K562 (cell line): ENCODE measurements around the gene DPEP1. TPM values are rescaled to one million over a fixed set of nuclear protein-coding genes. Genes with fewer than 3 reads are reported as not detected.

Source experiments
- ATAC-seq: fragments of 200-7000 bp; cut with Tn5 transposase; 3 replicates; pipeline ENCODE4 v1.9.1; 2020; ENCODE audit warnings: moderate library complexity
- BruUV-seq: library from RNA; stranded (reverse); fragments of 400-500 nt; replicated peaks from 2 replicates; lab custom pipeline; 2021; lab: Mats Ljungman, UMichigan
- CTCF ChIA-PET: fragments of 300-600 bp; formaldehyde crosslinking; extraction: SDS; loops from one replicate; lab custom pipeline; 2021; ENCODE audit warnings: low intra/inter-chr PET ratio; lab: Yijun Ruan, JAX
- POLR2A ChIA-PET: fragments of 300-600, 350-650 bp; sonication (Branson Sonifier 250); formaldehyde crosslinking; extraction: SDS; loops from one replicate; lab custom pipeline; 2021; ENCODE audit warnings: antibody characterized with exemption, inconsistent platforms; lab: Yijun Ruan, JAX
- DNase-seq, 4 experiments: peaks; one replicate each; pipeline versions ENCODE4 v3.0.0 to v3.0.0-alpha.2; 2011 to 2018; ENCODE audit warnings: low spot score in 3 of 4, mixed read lengths in 3 of 4; ENCODE audit errors: extremely low read depth in 1 of 4
- FAIRE-seq: peaks from 2 replicates; lab custom pipeline; 2011; peaks lifted over from hg19 to GRCh38; lab: Jason Lieb, UNC
- H2AFZ ChIP-seq: 2 replicates; pipeline ENCODE4 v1.6.0; 2011; ENCODE audit warnings: low read depth, low read length, control low read depth, inconsistent platforms
- H3K27ac ChIP-seq: fragments of 200-600 bp; 3 replicates; pipeline ENCODE4 v1.8.0; 2011; ENCODE audit warnings: low read depth, mild to moderate bottlenecking, control low read depth, inconsistent platforms, low read length, moderate library complexity, mixed read lengths; ENCODE audit errors: extremely low read depth
- H3K27me3 ChIP-seq, 2 experiments: fragments of 300-600 bp in 1 of 2; 2 replicates in 1 of 2; 3 replicates in 1 of 2; pipeline versions ENCODE4 v1.6.0 to v1.8.0; 2011; ENCODE audit warnings: inconsistent platforms in 2 of 2, low read length in 2 of 2, mild to moderate bottlenecking in 1 of 2, mixed read lengths in 1 of 2, moderate library complexity in 1 of 2; ENCODE audit not compliant: control insufficient read depth in 2 of 2, insufficient read depth in 2 of 2
- H3K36me3 ChIP-seq: fragments of 300-600 bp; 3 replicates; pipeline ENCODE4 v1.8.0; 2011; ENCODE audit warnings: mild to moderate bottlenecking, low read length, inconsistent platforms; ENCODE audit not compliant: control insufficient read depth, insufficient read depth
- H3K4me1 ChIP-seq, 2 experiments: fragments of 200-600 bp in 1 of 2; replicated peaks in 1 of 2; 2 replicates in 1 of 2; 3 replicates in 1 of 2; pipeline versions ENCODE4 v1.5.1 to v1.8.0; 2011; ENCODE audit warnings: inconsistent platforms in 2 of 2, low read length in 2 of 2, mild to moderate bottlenecking in 1 of 2, mixed read lengths in 1 of 2, moderate library complexity in 1 of 2; ENCODE audit not compliant: control insufficient read depth in 2 of 2, insufficient read depth in 2 of 2
- H3K4me2 ChIP-seq: 2 replicates; pipeline ENCODE4 v1.6.1; 2011; ENCODE audit warnings: low read length, control low read depth, inconsistent platforms, mixed read lengths; ENCODE audit not compliant: insufficient read depth
- H3K4me3 ChIP-seq: fragments of 200-600 bp; sonication (generic), shearing (Covaris generic); 2 replicates; pipeline ENCODE4 v1.5.1; 2016; ENCODE audit warnings: control low read depth, inconsistent platforms
- H3K79me2 ChIP-seq: fragments of 200-600 bp; 3 replicates; pipeline ENCODE4 v1.8.0; 2011; ENCODE audit warnings: low read length, inconsistent platforms; ENCODE audit not compliant: control insufficient read depth, insufficient read depth
- H3K9ac ChIP-seq, 2 experiments: 2 replicates each; pipeline versions ENCODE4 v1.6.0 to v1.6.1; 2011; ENCODE audit warnings: low read depth in 2 of 2, low read length in 2 of 2, control low read depth in 1 of 2, inconsistent platforms in 1 of 2, mild to moderate bottlenecking in 1 of 2, mixed read lengths in 1 of 2; ENCODE audit not compliant: insufficient read depth in 1 of 2
- H3K9me1 ChIP-seq: one replicate; pipeline ENCODE4 v1.6.0; 2011; ENCODE audit warnings: inconsistent platforms, mild to moderate bottlenecking, low read length, moderate library complexity; ENCODE audit not compliant: control insufficient read depth, insufficient read depth
- H3K9me3 ChIP-seq: replicated peaks from 2 replicates; pipeline ENCODE4 v1.5.1; 2011; ENCODE audit warnings: low read depth, low read length, inconsistent platforms; ENCODE audit not compliant: control insufficient read depth, insufficient read depth
- H4K20me1 ChIP-seq: replicated peaks from 2 replicates; pipeline ENCODE4 v1.6.1; 2011; ENCODE audit warnings: low read length, inconsistent platforms, mixed read lengths; ENCODE audit not compliant: control insufficient read depth, insufficient read depth
- BRD9 ChIP-seq: fragments of 450-650 bp; IDR thresholded peaks from 2 replicates; pipeline ENCODE4 v1.6.1; 2018; ENCODE audit warnings: low read depth; ENCODE audit not compliant: partially characterized antibody
- CHCHD3 ChIP-seq: fragments of 250-450 bp; sonication (Bioruptor Pico); IDR thresholded peaks from 2 replicates; pipeline ENCODE4 v2.1.2; 2022; ENCODE audit warnings: mild to moderate bottlenecking
- HNRNPLL ChIP-seq: fragments of 200-400 bp; formaldehyde crosslinking; IDR thresholded peaks from 2 replicates; pipeline ENCODE4 v1.6.1; 2017; ENCODE audit warnings: low read length, low read depth, mild to moderate bottlenecking; ENCODE audit not compliant: poor library complexity, severe bottlenecking
- LARP7 ChIP-seq: fragments of 450-650 bp; IDR thresholded peaks from 2 replicates; pipeline ENCODE4 v1.6.1; 2016
- MCM2 ChIP-seq: fragments of 450-650 bp; IDR thresholded peaks from 2 replicates; pipeline ENCODE4 v1.6.1; 2017; ENCODE audit warnings: low read depth, mild to moderate bottlenecking
- RBFOX2 ChIP-seq: fragments of 200-400 bp; formaldehyde crosslinking; IDR thresholded peaks from 2 replicates; pipeline ENCODE4 v1.6.1; 2017; ENCODE audit warnings: low read depth, mild to moderate bottlenecking, low read length, moderate library complexity
- RREB1 ChIP-seq: fragments of 250-450 bp; sonication (Bioruptor Pico); IDR thresholded peaks from 2 replicates; pipeline ENCODE4 v1.4.0; 2020
- ZNF282 ChIP-seq: sonication (generic); formaldehyde crosslinking; IDR thresholded peaks from 2 replicates; pipeline ENCODE4 v1.8.1; 2023; ENCODE audit warnings: missing genetic modification reagents
- WGBS: fragments of 100-300 bp; shearing (Covaris generic); methylation state at CpG from one replicate; pipeline ENCODE4 v1.1.6; 2016; ENCODE audit warnings: low coverage, mixed read lengths; ENCODE audit not compliant: insufficient coverage; ENCODE audit errors: missing lambda C conversion rate; 5-methylcytosine and 5-hydroxymethylcytosine counted together
- in situ Hi-C: fragments of 300-500 bp; cut with MboI; formaldehyde crosslinking; loops from 4 replicates; pipeline ENCODE4 v1.15.0; 2018; ENCODE audit warnings: inconsistent platforms, mixed read lengths
- intact Hi-C: fragments of 100-400 bp; cut with micrococcal nuclease; formaldehyde crosslinking; loops from 2 replicates; pipeline ENCODE4 v1.14.2; 2022
- polyA plus RNA-seq, 8 experiments: library from polyadenylated mRNA; depleted of rRNA in 4 of 8; stranded (reverse) in 5 of 8; unstranded in 3 of 8; fragments of >200 nt; fragmentation: Nextera tagmentation in 2 of 8; fragmentation: Illumina TruSeq in 1 of 8; extraction: Ambion mirVana in 2 of 8; extraction: Trizol in 1 of 8; gene quantifications; 2 replicates each; pipeline versions ENCODE4 v1.2.1 to v1.2.3, GENCODE V29; 2011 to 2014; ENCODE audit warnings: inconsistent platforms in 1 of 8, missing spikeins in 1 of 8
- total RNA-seq, 7 experiments: library from RNA; depleted of rRNA in 6 of 7; stranded (reverse); fragments of >200 nt in 6 of 7; fragmentation: Illumina TruSeq in 2 of 7; extraction: Trizol in 2 of 7; gene quantifications; 2 replicates each; pipeline versions ENCODE4 v1.2.1 to v1.2.3, GENCODE V29; 2011 to 2021; ENCODE audit warnings: low replicate concordance in 1 of 7

The DPEP1 gene
- total and polyA plus RNA-seq, 9 of the 15 experiments (the other 6 are each of a cell fraction or from before 2014, with no cell fraction given) = 0.14 to 0.31 (median 0.20) TPM; not detected in 6

DNA sequence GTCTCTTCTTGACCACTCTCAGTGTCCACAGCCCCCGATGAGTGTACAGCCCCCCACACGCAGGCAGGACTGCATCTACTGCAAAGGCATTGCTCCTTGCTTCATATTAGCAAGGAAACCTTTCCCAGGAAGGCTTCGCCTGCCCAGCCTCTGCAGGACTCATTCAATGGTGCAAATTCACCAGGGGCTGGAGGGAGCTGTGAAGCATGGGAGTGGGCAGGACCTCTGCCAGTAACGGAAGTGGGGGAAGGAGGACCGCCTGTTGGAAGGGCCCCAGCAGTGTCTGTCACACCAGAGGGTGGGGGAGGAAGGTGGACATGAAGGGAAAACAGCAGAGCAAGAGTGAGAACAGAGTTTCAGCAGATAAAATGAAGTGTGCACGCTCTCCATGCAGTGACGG is 46.7 kb downstream of the DPEP1 start:
- DNase-seq (peak in 1 of 4 experiments; percentile 7), ATAC-seq (no peak), FAIRE-seq (no peak)
- peaks cover 2% of the 10 kb centered on the region for H3K9me1 ChIP-seq
- H3K9ac ChIP-seq = peak overlapping the region in 1 of 2 experiments; percentile 29; a peak in 1 of 4 replicates
- peaks cover 7 to 43% of the 10 kb centered on the region in 2 experiments; a peak in 3 of 5 replicates for H3K4me1 ChIP-seq
- H3K4me3 ChIP-seq = no peak overlapping the region
- BruUV-seq = no TSS peak
- H3K9me3 ChIP-seq = no peaks in the 10 kb centered on the region; the same call in 1 of the 2 replicates
- H4K20me1 ChIP-seq = no peaks in the 10 kb centered on the region; the same call in 1 of the 2 replicates
- no peaks in the 10 kb centered on the region for H3K27me3 ChIP-seq
- H3K79me2 ChIP-seq = peaks cover 55% of the 10 kb centered on the region
- intact Hi-C loops = no loop called here
- TF ChIP-seq MCM2 = no peak
- TF ChIP-seq LARP7 = no peak
- no peak for TF ChIP-seq BRD9
- TF ChIP-seq RREB1 = no peak
- TF ChIP-seq HNRNPLL = no peak
- no peak for TF ChIP-seq CHCHD3
- peak; percentile 23; the same call in 1 of the 2 replicates for TF ChIP-seq RBFOX2
- TF ChIP-seq ZNF282 (CRISPR knock-in tag) = no peak
- ChIA-PET POLR2A (interaction anchor here (0.5 to 1.1 kb wide), 4 partner anchors 27 to 1160 kb away, joined by 3 read pairs; no protein-coding TSS in a partner anchor), CTCF (no interaction called here)
- in situ Hi-C loops = no loop called here
- H3K4me2 ChIP-seq = no peak overlapping the region
- H3K36me3 ChIP-seq = peaks cover 47% of the 10 kb centered on the region
- no peak overlapping the region for H3K27ac ChIP-seq
- H2AFZ ChIP-seq = no peak overlapping the region
- WGBS = 89% methylated on average over 6 of the region's 7 CpGs
